A673 (cell line): ENCODE measurements around the gene ADCY5.

Experiments
- EZH2 ChIP-seq: fragments of 200-600 bp; sonication (generic); IDR thresholded peaks from 2 replicates; pipeline ENCODE4 v1.6.1; 2017; ENCODE audit warnings: borderline replicate concordance, low read depth, mild to moderate bottlenecking, mixed read lengths, antibody characterized with exemption, low read length; ENCODE audit not compliant: poor library complexity, severe bottlenecking
- TF ChIP-seq, protein P1 (sequence below): fragments of 300-800, 200-600 bp; sonication (generic); conservative IDR thresholded peaks from 2 replicates; pipeline ENCODE4 v1.5.1; 2017; ENCODE audit warnings: low read depth, mild to moderate bottlenecking, antibody characterized with exemption, low read length, moderate library complexity, mixed read lengths

DNA sequence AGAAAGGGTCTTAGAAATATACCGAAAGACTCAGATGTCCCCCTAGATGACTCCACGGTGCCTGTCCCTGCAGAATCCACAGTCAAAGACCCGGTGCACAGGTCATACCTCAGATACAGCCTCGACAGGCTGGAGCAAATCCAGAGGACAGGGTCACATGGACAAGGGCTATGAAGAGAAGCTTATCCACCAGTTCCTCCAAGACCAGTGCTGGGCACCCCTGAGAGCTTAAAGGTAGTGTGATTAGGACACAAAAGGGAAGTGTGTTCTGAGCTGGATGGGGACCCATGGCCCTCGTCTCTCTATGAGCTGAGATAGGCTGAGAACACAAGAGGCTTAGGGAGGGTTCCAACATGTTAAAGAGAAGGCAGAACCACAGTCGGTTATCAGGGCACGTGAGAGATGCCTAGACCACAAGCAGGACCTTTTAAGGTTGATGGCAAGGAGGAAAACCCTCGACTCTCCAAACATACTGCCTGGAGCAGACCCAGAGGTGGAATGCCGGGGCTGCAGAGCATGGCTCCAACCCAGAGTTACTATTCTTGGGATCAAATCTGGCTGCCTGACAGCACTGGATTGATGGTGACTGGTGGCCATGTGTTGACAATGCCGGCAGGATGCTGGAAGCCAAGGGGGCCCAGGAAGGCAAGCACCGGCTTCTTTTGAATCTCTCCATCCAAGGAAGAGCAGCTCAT is 46.9 kb downstream of the ADCY5 start:
- TF ChIP-seq, protein P1, sequence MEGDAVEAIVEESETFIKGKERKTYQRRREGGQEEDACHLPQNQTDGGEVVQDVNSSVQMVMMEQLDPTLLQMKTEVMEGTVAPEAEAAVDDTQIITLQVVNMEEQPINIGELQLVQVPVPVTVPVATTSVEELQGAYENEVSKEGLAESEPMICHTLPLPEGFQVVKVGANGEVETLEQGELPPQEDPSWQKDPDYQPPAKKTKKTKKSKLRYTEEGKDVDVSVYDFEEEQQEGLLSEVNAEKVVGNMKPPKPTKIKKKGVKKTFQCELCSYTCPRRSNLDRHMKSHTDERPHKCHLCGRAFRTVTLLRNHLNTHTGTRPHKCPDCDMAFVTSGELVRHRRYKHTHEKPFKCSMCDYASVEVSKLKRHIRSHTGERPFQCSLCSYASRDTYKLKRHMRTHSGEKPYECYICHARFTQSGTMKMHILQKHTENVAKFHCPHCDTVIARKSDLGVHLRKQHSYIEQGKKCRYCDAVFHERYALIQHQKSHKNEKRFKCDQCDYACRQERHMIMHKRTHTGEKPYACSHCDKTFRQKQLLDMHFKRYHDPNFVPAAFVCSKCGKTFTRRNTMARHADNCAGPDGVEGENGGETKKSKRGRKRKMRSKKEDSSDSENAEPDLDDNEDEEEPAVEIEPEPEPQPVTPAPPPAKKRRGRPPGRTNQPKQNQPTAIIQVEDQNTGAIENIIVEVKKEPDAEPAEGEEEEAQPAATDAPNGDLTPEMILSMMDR, result no peak
- TF ChIP-seq EZH2, result no peak
